OCI-LY3 (cell line): Measurements from ENCODE around the gene FAM107B.

Experiments used
- CTCF ChIP-seq: fragments of 200-600, 300-600 bp; sonication (generic); IDR thresholded peaks from 2 replicates; pipeline ENCODE4 v1.5.1; 2014; ENCODE audit warnings: antibody characterized with exemption, low read length, low read depth
- EZH2phosphoT487 ChIP-seq: fragments of 200-600 bp; shearing (Covaris generic); IDR thresholded peaks from 2 replicates; pipeline ENCODE4 v1.6.1; 2018; ENCODE audit warnings: antibody characterized with exemption, mixed run types, low read depth

DNA sequence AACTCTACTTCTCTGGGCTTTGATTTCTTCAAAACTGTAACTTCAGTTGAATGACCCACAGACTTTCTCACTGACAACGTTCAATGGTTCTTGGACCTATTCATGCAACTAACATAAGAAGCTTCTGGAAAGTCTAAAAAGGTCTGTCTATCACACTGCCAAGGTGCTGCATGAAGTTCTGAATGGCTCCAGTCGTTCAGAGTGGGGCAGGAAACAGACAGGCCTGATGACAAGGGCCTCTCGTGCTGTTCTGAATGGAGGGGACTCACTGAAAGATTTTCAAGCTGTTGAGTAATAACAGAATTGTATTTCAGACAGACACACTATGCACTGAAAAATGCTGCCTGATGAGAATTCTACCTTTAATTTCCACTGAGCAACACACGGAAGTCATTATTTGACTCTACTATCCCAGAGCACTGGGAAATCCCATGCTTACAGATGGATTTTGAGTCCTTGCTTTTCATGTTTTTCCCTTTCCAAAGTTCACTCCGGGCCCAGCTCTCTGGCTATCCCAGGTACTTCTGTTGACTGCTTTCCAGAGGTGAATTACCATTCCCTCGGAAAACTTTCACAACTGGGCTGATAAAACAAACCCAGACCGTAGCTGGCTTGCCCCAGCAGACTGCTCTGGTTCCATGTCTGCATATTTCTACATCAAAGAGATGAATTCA is 239.1 kb downstream of the FAM107B start:
- TF ChIP-seq CTCF, result no peak
- TF ChIP-seq EZH2phosphoT487, result no peak
